Psoas muscle (tissue), 8 donors: ENCODE measurements around the gene ACAD9. TPM values are rescaled to one million over a fixed set of nuclear protein-coding genes. Genes with fewer than 3 reads are reported as not detected.

Experiments
- ATAC-seq, 4 donors: fragments of 200-7000 bp; cut with Tn5 transposase; one replicate each; pipeline ENCODE4 v1.9.1; 2020; ENCODE audit warnings: moderate library complexity in 3 of 4, mild to moderate bottlenecking in 2 of 4
- DNase-seq, 2 donors: peaks; one replicate each; pipeline ENCODE4 v3.0.0-alpha.2; 2020
- H3K27ac ChIP-seq: fragments of 200-600 bp; one replicate; pipeline ENCODE4 v1.8.0; 2022
- H3K27me3 ChIP-seq, 3 donors: fragments of 200-600 bp in 1 of 3; one replicate each; pipeline versions ENCODE4 v1.6.1 to v1.8.0; 2013 to 2022; ENCODE audit warnings: low read length in 2 of 3, mild to moderate bottlenecking in 2 of 3, moderate library complexity in 1 of 3; ENCODE audit not compliant: insufficient read depth in 3 of 3
- H3K36me3 ChIP-seq, 2 donors: fragments of 200-600 bp in 1 of 2; one replicate each; pipeline versions ENCODE4 v1.6.1 to v1.8.0; 2013 to 2022; ENCODE audit warnings: low read depth in 1 of 2, mild to moderate bottlenecking in 1 of 2, moderate library complexity in 1 of 2; ENCODE audit not compliant: insufficient read depth in 1 of 2
- H3K4me1 ChIP-seq: fragments of 200-600 bp; one replicate; pipeline ENCODE4 v1.8.0; 2022
- H3K4me3 ChIP-seq: fragments of 200-600 bp; one replicate; pipeline ENCODE4 v1.8.0; 2022; ENCODE audit warnings: mild to moderate bottlenecking
- H3K9me3 ChIP-seq: fragments of 200-600 bp; one replicate; pipeline ENCODE4 v1.8.0; 2022
- CTCF ChIP-seq: fragments of 200-600 bp; IDR thresholded peaks from one replicate; pipeline ENCODE4 v1.8.0; 2022; ENCODE audit warnings: antibody characterized with exemption
- WGBS, 3 donors: extraction: QIAGEN DNeasy Blood & Tissue Kit; methylation state at CpG; one replicate each; pipeline versions ENCODE4 v1.1.6 to v1.1.7; 2013; 5-methylcytosine and 5-hydroxymethylcytosine counted together
- intact Hi-C, 2 donors: fragments of 100-400 bp; cut with DNase I; formaldehyde crosslinking; loops; one replicate each; pipeline versions ENCODE4 v1.11.0 to v1.14.2; 2022
- polyA plus RNA-seq, 3 donors: library from polyadenylated mRNA; stranded (reverse); fragments of 200-250 nt; gene quantifications; one replicate each; pipeline ENCODE4 v1.2.3, GENCODE V29; 2013
- total RNA-seq, 4 donors: library from RNA; stranded (reverse); fragmentation: NEBNext Ultra II Directional in 2 of 4; extraction: Animal tissue kit (Norgen Biotek cat#: 25700) in 2 of 4; gene quantifications; one replicate each; pipeline versions ENCODE4 v1.2.1 to v1.2.4, GENCODE V29; 2021 to 2023
- donor health status: healthy with polysubstance abuse.
- donor health status: DM: no; HTN: no; CAD: no; lungs with moderate emphysema.
- donor health status: Bipolar disorder and iron deficiency.
- donor health status: healthy.
- donor health status: DM: yes; HTN: yes; CAD: no.
- donor health status: DM: no; HTN: no; CAD: no.
- donor health status: DM: no; HTN: no; CAD: no.
- donor health status: DM: yes; HTN: yes; CAD: no.

Gene ACAD9
- total and polyA plus RNA-seq, 7 donors: 17.0 to 47.8 (median 29.7) TPM

- no peaks in the 10 kb centered on the region for H3K9me3 ChIP-seq
- intact Hi-C loops: no loop called here
- H3K27ac ChIP-seq: no peak overlapping the region
- WGBS, 3 donors: 84 to 89% (median 86%) methylated on average over 10 of the region's 10 CpGs
- no peaks in the 10 kb centered on the region for H3K36me3 ChIP-seq
- peaks cover 0 to 14% (median 0%) of the 10 kb centered on the region in 3 donors for H3K27me3 ChIP-seq
- ATAC-seq: no peak
- DNase-seq: no peak
- TF ChIP-seq CTCF: no peak
- H3K4me1 ChIP-seq: no peaks in the 10 kb centered on the region
- H3K4me3 ChIP-seq: no peak overlapping the region
Measured at GRCh38 chr3:128931046-128931445, 51.6 kb downstream of the ACAD9 start.

GRCh38 chr3:128932516-128933212 is 53.2 kb downstream of the ACAD9 start:
- no peak for TF ChIP-seq CTCF
- H3K4me1 ChIP-seq: no peaks in the 10 kb centered on the region
- H3K9me3 ChIP-seq: no peaks in the 10 kb centered on the region
- H3K27ac ChIP-seq: no peak overlapping the region
- no peak for DNase-seq
- WGBS, 3 donors: 75 to 83% (median 81%) methylated on average over 12 of the region's 12 CpGs
- peaks cover 0 to 14% (median 0%) of the 10 kb centered on the region in 3 donors for H3K27me3 ChIP-seq
- H3K4me3 ChIP-seq: no peak overlapping the region
- H3K36me3 ChIP-seq: no peaks in the 10 kb centered on the region
- no peak for ATAC-seq
- intact Hi-C loops: no loop called here

- TF ChIP-seq CTCF: no peak
Measured at GRCh38 chr3:128933213-128933921, 53.9 kb downstream of the ACAD9 start.

GRCh38 chr3:128933922-128934253 is 54.5 kb downstream of the ACAD9 start:
- no peak for ATAC-seq
- no peak overlapping the region for H3K27ac ChIP-seq
- 84 to 93% (median 86%) methylated on average over 2 of the region's 2 CpGs for WGBS, 3 donors
- no peaks in the 10 kb centered on the region for H3K36me3 ChIP-seq
- intact Hi-C loops: no loop called here
- TF ChIP-seq CTCF: no peak
- no peak for DNase-seq
- H3K4me1 ChIP-seq: no peaks in the 10 kb centered on the region
- H3K27me3 ChIP-seq: peaks cover 0 to 14% (median 0%) of the 10 kb centered on the region in 3 donors
- no peaks in the 10 kb centered on the region for H3K9me3 ChIP-seq
- no peak overlapping the region for H3K4me3 ChIP-seq

More at GRCh38 chr3:128933213-128933921, 53.9 kb downstream of the ACAD9 start:
- Histone ChIP-seq H3K4me1 (no peaks in the 10 kb centered on the region), H3K9me3 (no peaks in the 10 kb centered on the region), H3K27ac (no peak overlapping the region), H3K4me3 (no peak overlapping the region), H3K27me3 (peaks cover 0 to 14% (median 0%) of the 10 kb centered on the region in 3 donors), H3K36me3 (no peaks in the 10 kb centered on the region)
- ATAC-seq: no peak
- 62 to 70% (median 63%) methylated on average over 9 of the region's 9 CpGs for WGBS, 3 donors
- DNase-seq: no peak
- intact Hi-C loops: no loop called here
